Panc1 (cell line): ENCODE results near the gene WASF2. TPM values are rescaled to one million over a fixed set of nuclear protein-coding genes. Genes with fewer than 3 reads are reported as not detected.

Experiments
- ATAC-seq: fragments of 200-7000 bp; cut with Tn5 transposase; 2 replicates; pipeline ENCODE4 v1.9.1; 2020; ENCODE audit warnings: mild to moderate bottlenecking, moderate library complexity
- BruUV-seq: library from RNA; stranded (reverse); fragments of 400-500 nt; replicated peaks from 2 replicates; lab custom pipeline; 2021; lab: Mats Ljungman, UMichigan
- CTCF ChIA-PET: fragments of 300-600 bp; sonication (Branson Sonifier 250); formaldehyde crosslinking; loops from one replicate; lab custom pipeline; 2022; ENCODE audit warnings: antibody characterized with exemption; lab: Charles Lee
- POLR2A ChIA-PET: fragments of 300-600 bp; sonication (Branson Sonifier 250); formaldehyde crosslinking; loops from one replicate; lab custom pipeline; 2022; ENCODE audit warnings: antibody characterized with exemption; lab: Charles Lee
- DNase-seq: peaks from one replicate; pipeline ENCODE4 v3.0.0-alpha.2; 2010; ENCODE audit warnings: low read depth, low spot score
- H3K27ac ChIP-seq: 2 replicates; pipeline ENCODE4 v1.5.1; 2011; ENCODE audit warnings: mild to moderate bottlenecking, low read length, inconsistent platforms
- H3K27me3 ChIP-seq: fragments of 200-500 bp; sonication (Bioruptor generic); 2 replicates; pipeline ENCODE4 v1.6.0; 2014; ENCODE audit warnings: low read length, inconsistent platforms; ENCODE audit not compliant: control insufficient read depth, insufficient read depth
- H3K36me3 ChIP-seq: fragments of 200-500 bp; sonication (Bioruptor generic); 2 replicates; pipeline ENCODE4 v1.5.1; 2014; ENCODE audit warnings: inconsistent platforms, mild to moderate bottlenecking, low read length, moderate library complexity; ENCODE audit not compliant: control insufficient read depth, insufficient read depth
- H3K4me1 ChIP-seq: 2 replicates; pipeline ENCODE4 v1.5.1; 2011; ENCODE audit warnings: inconsistent platforms, mild to moderate bottlenecking, low read length, moderate library complexity; ENCODE audit not compliant: control insufficient read depth, insufficient read depth
- H3K4me3 ChIP-seq, 2 experiments: 2 replicates each; pipeline ENCODE4 v1.5.1; 2011 to 2012; ENCODE audit warnings: low read depth in 2 of 2, low read length in 2 of 2, mild to moderate bottlenecking in 2 of 2, inconsistent platforms in 1 of 2, moderate library complexity in 1 of 2
- H3K9me3 ChIP-seq: fragments of 200-500 bp; sonication (Bioruptor generic); 2 replicates; pipeline ENCODE4 v1.5.1; 2014; ENCODE audit warnings: low read depth, mild to moderate bottlenecking, inconsistent platforms, low read length, moderate library complexity; ENCODE audit not compliant: control insufficient read depth, insufficient read depth
- POLR2AphosphoS5 ChIP-seq: IDR thresholded peaks from 2 replicates; pipeline ENCODE4 v1.6.1; 2012; ENCODE audit warnings: mild to moderate bottlenecking, low read depth, low read length, moderate library complexity
- SIN3A ChIP-seq: IDR thresholded peaks from 2 replicates; pipeline ENCODE4 v1.6.1; 2012; ENCODE audit warnings: low read depth, mild to moderate bottlenecking, low read length, moderate library complexity, borderline replicate concordance; ENCODE audit not compliant: insufficient read depth
- TCF7L2 ChIP-seq: IDR thresholded peaks from 2 replicates; pipeline ENCODE4 v1.6.1; 2011; ENCODE audit warnings: mild to moderate bottlenecking, low read depth, low read length, inconsistent platforms
- in situ Hi-C: cut with HindIII; loops from 2 replicates; pipeline ENCODE4 v1.10.0; 2016; ENCODE audit warnings: low sequenced_read_pairs, low pct_unique_long_range_greater_than_20kb
- intact Hi-C: fragments of 100-400 bp; cut with micrococcal nuclease; formaldehyde crosslinking; loops from one replicate; pipeline ENCODE4 v1.10.0; 2022; ENCODE audit not compliant: unreplicated experiment
- total RNA-seq: library from RNA; stranded (reverse); gene quantifications from one replicate; pipeline ENCODE4 v1.2.1, GENCODE V29; 2021; ENCODE audit not compliant: unreplicated experiment
- TF ChIP-seq, protein P1 (sequence below): fragments of 450-650 bp; IDR thresholded peaks from 2 replicates; pipeline ENCODE4 v1.5.1; 2017; ENCODE audit warnings: mild to moderate bottlenecking
- TF ChIP-seq, protein P2 (sequence below), 2 experiments: IDR thresholded peaks; 2 replicates each; pipeline ENCODE4 v1.6.1; 2011 to 2012; ENCODE audit warnings: low read depth in 2 of 2, control low read depth in 1 of 2, low read length in 1 of 2, mild to moderate bottlenecking in 1 of 2, moderate library complexity in 1 of 2; ENCODE audit not compliant: insufficient read depth in 1 of 2

WASF2 gene
- total RNA-seq, 1 experiment from 2014 or later: 121 TPM

DNA sequence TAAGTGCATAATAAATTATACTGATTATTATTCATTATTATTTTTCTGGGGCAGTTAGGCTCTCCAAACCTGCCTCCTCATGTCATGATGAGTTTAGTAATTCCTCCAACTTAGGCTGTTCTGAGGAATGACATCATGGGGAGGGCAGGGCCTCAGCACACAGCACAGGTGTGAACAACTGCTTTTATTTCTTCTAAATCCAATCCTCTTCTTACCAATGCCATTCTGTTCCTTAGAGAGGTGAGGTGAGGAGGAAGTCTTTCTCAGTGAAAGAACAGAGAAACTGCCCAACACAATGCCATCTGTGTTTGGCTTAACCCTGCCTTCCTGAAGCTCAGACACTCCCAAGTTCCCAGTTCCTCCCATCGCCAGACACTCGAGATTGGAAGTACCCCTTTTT lies 45.4 kb upstream of the WASF2 start:
- intact Hi-C loops: no loop called here
- peaks cover 44% of the 10 kb centered on the region for H3K4me1 ChIP-seq
- ChIA-PET POLR2A (no interaction called here), CTCF (no interaction called here)
- DNase-seq: no peak
- BruUV-seq: no TSS peak
- H3K27ac ChIP-seq: no peak overlapping the region; the same call in none of the 2 replicates
- H3K27me3 ChIP-seq: no peaks in the 10 kb centered on the region
- H3K4me3 ChIP-seq: no peak overlapping the region
- TF ChIP-seq POLR2AphosphoS5: no peak
- TF ChIP-seq, protein P1, sequence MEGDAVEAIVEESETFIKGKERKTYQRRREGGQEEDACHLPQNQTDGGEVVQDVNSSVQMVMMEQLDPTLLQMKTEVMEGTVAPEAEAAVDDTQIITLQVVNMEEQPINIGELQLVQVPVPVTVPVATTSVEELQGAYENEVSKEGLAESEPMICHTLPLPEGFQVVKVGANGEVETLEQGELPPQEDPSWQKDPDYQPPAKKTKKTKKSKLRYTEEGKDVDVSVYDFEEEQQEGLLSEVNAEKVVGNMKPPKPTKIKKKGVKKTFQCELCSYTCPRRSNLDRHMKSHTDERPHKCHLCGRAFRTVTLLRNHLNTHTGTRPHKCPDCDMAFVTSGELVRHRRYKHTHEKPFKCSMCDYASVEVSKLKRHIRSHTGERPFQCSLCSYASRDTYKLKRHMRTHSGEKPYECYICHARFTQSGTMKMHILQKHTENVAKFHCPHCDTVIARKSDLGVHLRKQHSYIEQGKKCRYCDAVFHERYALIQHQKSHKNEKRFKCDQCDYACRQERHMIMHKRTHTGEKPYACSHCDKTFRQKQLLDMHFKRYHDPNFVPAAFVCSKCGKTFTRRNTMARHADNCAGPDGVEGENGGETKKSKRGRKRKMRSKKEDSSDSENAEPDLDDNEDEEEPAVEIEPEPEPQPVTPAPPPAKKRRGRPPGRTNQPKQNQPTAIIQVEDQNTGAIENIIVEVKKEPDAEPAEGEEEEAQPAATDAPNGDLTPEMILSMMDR: no peak
- TF ChIP-seq, protein P2, sequence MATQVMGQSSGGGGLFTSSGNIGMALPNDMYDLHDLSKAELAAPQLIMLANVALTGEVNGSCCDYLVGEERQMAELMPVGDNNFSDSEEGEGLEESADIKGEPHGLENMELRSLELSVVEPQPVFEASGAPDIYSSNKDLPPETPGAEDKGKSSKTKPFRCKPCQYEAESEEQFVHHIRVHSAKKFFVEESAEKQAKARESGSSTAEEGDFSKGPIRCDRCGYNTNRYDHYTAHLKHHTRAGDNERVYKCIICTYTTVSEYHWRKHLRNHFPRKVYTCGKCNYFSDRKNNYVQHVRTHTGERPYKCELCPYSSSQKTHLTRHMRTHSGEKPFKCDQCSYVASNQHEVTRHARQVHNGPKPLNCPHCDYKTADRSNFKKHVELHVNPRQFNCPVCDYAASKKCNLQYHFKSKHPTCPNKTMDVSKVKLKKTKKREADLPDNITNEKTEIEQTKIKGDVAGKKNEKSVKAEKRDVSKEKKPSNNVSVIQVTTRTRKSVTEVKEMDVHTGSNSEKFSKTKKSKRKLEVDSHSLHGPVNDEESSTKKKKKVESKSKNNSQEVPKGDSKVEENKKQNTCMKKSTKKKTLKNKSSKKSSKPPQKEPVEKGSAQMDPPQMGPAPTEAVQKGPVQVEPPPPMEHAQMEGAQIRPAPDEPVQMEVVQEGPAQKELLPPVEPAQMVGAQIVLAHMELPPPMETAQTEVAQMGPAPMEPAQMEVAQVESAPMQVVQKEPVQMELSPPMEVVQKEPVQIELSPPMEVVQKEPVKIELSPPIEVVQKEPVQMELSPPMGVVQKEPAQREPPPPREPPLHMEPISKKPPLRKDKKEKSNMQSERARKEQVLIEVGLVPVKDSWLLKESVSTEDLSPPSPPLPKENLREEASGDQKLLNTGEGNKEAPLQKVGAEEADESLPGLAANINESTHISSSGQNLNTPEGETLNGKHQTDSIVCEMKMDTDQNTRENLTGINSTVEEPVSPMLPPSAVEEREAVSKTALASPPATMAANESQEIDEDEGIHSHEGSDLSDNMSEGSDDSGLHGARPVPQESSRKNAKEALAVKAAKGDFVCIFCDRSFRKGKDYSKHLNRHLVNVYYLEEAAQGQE (IDR thresholded peaks at IDR 0.05; ENCODE audit: insufficient read depth in 1 of 2, low read depth in 2 of 2, low read length in 1 of 2): no peak
- TF ChIP-seq TCF7L2: no peak
- no peak for TF ChIP-seq SIN3A
- H3K36me3 ChIP-seq: peaks cover 2% of the 10 kb centered on the region; the same call in 1 of the 2 replicates
- in situ Hi-C loops: no loop called here
- H3K9me3 ChIP-seq: no peaks in the 10 kb centered on the region
- no peak for ATAC-seq

DNA sequence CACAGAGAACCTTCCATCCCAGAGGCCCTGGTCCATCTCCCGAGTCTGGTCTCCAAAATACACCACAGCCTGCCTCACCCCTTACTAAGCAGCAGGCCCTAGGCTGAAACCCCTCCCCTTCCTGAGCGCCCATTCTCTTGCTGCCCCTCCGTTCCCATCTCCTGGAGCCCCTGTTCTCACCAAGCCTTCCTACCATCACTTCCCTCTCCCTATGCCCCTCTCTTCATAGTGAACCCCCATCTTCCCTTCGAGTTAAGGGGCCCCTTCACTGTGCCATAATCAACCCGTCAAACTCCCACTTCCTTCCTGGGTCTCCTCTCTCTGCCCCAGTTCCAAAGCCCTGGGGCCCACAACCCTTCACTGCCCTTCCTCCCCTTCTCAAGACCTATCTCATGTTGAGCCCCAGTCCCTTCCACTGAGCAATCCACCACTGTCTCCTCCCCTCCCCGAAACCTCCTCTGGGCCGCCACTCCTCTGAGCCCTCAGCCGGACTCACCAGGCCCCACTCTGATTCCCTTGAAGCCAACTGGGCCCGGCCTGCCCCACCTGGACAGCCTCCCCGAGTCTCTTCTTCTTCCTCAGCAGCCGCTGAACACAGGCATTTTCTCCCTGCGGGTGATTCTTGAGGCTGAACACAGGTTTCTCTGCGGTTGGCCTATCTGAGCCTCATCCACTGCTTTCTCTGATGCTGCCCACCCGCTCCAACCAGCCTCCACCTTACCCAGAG lies 42.2 kb upstream of the WASF2 start:
- H3K27ac ChIP-seq: no peak overlapping the region
- ATAC-seq: no peak
- ChIA-PET CTCF (no interaction called here), POLR2A (no interaction called here)
- no peaks in the 10 kb centered on the region for H3K9me3 ChIP-seq
- no TSS peak for BruUV-seq
- in situ Hi-C loops: no loop called here
- H3K27me3 ChIP-seq: no peaks in the 10 kb centered on the region
- no peak for DNase-seq
- H3K36me3 ChIP-seq: peaks cover 2% of the 10 kb centered on the region; the same call in 1 of the 2 replicates
- intact Hi-C loops: no loop called here
- H3K4me1 ChIP-seq: peaks cover 30% of the 10 kb centered on the region
- no peak for TF ChIP-seq TCF7L2
- TF ChIP-seq POLR2AphosphoS5: peak; percentile 35; the same call in 1 of the 2 replicates
- H3K4me3 ChIP-seq: no peak overlapping the region

DNA sequence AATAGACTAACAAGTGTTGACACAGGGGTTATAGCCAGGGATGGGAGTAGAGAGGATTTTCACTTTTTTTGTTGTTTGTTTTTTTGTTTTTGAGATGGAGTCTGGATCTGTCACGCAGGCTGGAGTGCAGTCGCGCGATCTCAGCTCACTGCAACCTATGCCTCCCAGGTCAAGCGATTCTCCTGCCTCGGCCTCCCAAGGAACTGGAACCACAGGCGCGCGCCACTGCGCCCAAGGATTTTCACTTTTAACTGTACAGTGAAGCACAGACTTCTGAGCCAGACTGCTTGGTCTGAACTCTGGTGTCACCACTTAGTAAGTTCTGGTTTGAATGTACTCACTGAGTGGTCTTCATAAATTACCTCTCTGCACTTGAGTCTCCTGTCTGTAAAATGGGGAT lies 40.2 kb upstream of the WASF2 start:
- BruUV-seq: no TSS peak
- Histone ChIP-seq H3K27me3 (no peaks in the 10 kb centered on the region), H3K36me3 (peaks cover 2% of the 10 kb centered on the region; the same call in 1 of the 2 replicates), H3K27ac (no peak overlapping the region), H3K4me3 (no peak overlapping the region), H3K9me3 (no peaks in the 10 kb centered on the region), H3K4me1 (peaks cover 26% of the 10 kb centered on the region)
- TF ChIP-seq, protein P2 (IDR thresholded peaks at IDR 0.05; ENCODE audit: insufficient read depth in 1 of 2, low read depth in 2 of 2, low read length in 1 of 2): no peak
- TF ChIP-seq POLR2AphosphoS5 (no peak), TCF7L2 (no peak)
- ChIA-PET CTCF (interaction anchor here (0.7 kb wide), 1 partner anchor 114 kb away, joined by 5 read pairs; no protein-coding TSS in a partner anchor), POLR2A (no interaction called here)
- in situ Hi-C loops (no loop called here), intact Hi-C loops (no loop called here)
- no peak for DNase-seq
- no peak for ATAC-seq
